Mesenchymal stem cell (in vitro differentiated cells and primary cell): ENCODE results near the gene MAPK13.

Experiments
- DNase-seq: peaks from one replicate; pipeline ENCODE4 v3.0.0-alpha.2; 2013
- H2AFZ ChIP-seq: one replicate; pipeline ENCODE4 v1.6.1; 2013; ENCODE audit warnings: low read depth, mild to moderate bottlenecking, control low read depth, inconsistent platforms, low read length, moderate library complexity
- H2AK5ac ChIP-seq: 2 replicates; pipeline ENCODE4 v1.6.1; 2013; ENCODE audit warnings: low read length, moderate library complexity, mild to moderate bottlenecking, inconsistent platforms; ENCODE audit not compliant: severe bottlenecking
- H2BK120ac ChIP-seq: one replicate; pipeline ENCODE4 v1.6.1; 2013; ENCODE audit warnings: low read depth, mild to moderate bottlenecking, inconsistent platforms, low read length, moderate library complexity
- H2BK12ac ChIP-seq, 2 experiments: one replicate each; pipeline ENCODE4 v1.6.1; 2013; ENCODE audit warnings: inconsistent platforms in 2 of 2, low read length in 2 of 2, mild to moderate bottlenecking in 2 of 2, moderate library complexity in 2 of 2, control low read depth in 1 of 2
- H2BK15ac ChIP-seq: one replicate; pipeline ENCODE4 v1.6.1; 2013; ENCODE audit warnings: mild to moderate bottlenecking, low read depth, inconsistent platforms; ENCODE audit not compliant: poor library complexity, severe bottlenecking
- H2BK5ac ChIP-seq: 2 replicates; pipeline ENCODE4 v1.6.1; 2013; ENCODE audit warnings: low read depth, mild to moderate bottlenecking, low read length, control low read depth, inconsistent platforms; ENCODE audit not compliant: poor library complexity, severe bottlenecking
- H3K14ac ChIP-seq, 2 experiments: one replicate each; pipeline ENCODE4 v1.6.1; 2013; ENCODE audit warnings: inconsistent platforms in 2 of 2, low read length in 2 of 2, control low read depth in 1 of 2, mild to moderate bottlenecking in 1 of 2, moderate library complexity in 1 of 2
- H3K18ac ChIP-seq, 2 experiments: one replicate each; pipeline ENCODE4 v1.6.1; 2013; ENCODE audit warnings: inconsistent platforms in 2 of 2, low read length in 2 of 2, control low read depth in 1 of 2, low read depth in 1 of 2, mild to moderate bottlenecking in 1 of 2
- H3K23ac ChIP-seq, 2 experiments: one replicate each; pipeline ENCODE4 v1.6.1; 2013; ENCODE audit warnings: inconsistent platforms in 2 of 2, low read length in 2 of 2, mild to moderate bottlenecking in 2 of 2, moderate library complexity in 2 of 2, control low read depth in 1 of 2
- H3K27ac ChIP-seq: 2 replicates; pipeline ENCODE4 v1.5.1; 2013; ENCODE audit warnings: mild to moderate bottlenecking, moderate library complexity, low read length, control low read depth, inconsistent platforms; ENCODE audit not compliant: poor library complexity, severe bottlenecking
- H3K27me3 ChIP-seq, 2 experiments: 2 replicates each; pipeline versions ENCODE4 v1.6.1 to v1.7.0; 2013; ENCODE audit warnings: low read length in 2 of 2, mild to moderate bottlenecking in 2 of 2, moderate library complexity in 2 of 2, control low read depth in 1 of 2, inconsistent platforms in 1 of 2; ENCODE audit not compliant: control insufficient read depth in 1 of 2, insufficient read depth in 1 of 2
- H3K36me3 ChIP-seq, 2 experiments: 2 replicates each; pipeline versions ENCODE4 v1.6.1 to v1.7.0; 2013; ENCODE audit warnings: low read length in 2 of 2, control low read depth in 1 of 2, inconsistent platforms in 1 of 2, low read depth in 1 of 2, mild to moderate bottlenecking in 1 of 2; ENCODE audit not compliant: insufficient read depth in 2 of 2, control insufficient read depth in 1 of 2
- H3K4ac ChIP-seq, 2 experiments: one replicate each; pipeline ENCODE4 v1.6.1; 2013; ENCODE audit warnings: inconsistent platforms in 2 of 2, low read length in 2 of 2, mild to moderate bottlenecking in 2 of 2, moderate library complexity in 2 of 2, control low read depth in 1 of 2, low read depth in 1 of 2
- H3K4me1 ChIP-seq: 2 replicates; pipeline ENCODE4 v1.6.1; 2013; ENCODE audit warnings: low read depth, low read length, control low read depth; ENCODE audit not compliant: control insufficient read depth, insufficient read depth
- H3K4me2 ChIP-seq: 2 replicates; pipeline ENCODE4 v1.6.1; 2013; ENCODE audit warnings: low read length, mild to moderate bottlenecking, inconsistent platforms; ENCODE audit not compliant: poor library complexity, severe bottlenecking
- H3K4me3 ChIP-seq, 2 experiments: 2 replicates each; pipeline versions ENCODE4 v1.5.1 to v1.7.0; 2013; ENCODE audit warnings: low read length in 2 of 2, mild to moderate bottlenecking in 2 of 2, control low read depth in 1 of 2, low read depth in 1 of 2; ENCODE audit not compliant: insufficient read depth in 1 of 2
- H3K79me1 ChIP-seq: replicated peaks from 2 replicates; pipeline ENCODE4 v1.6.1; 2013; ENCODE audit warnings: mild to moderate bottlenecking, control low read depth, low read length, inconsistent platforms; ENCODE audit not compliant: poor library complexity, severe bottlenecking
- H3K9ac ChIP-seq: 2 replicates; pipeline ENCODE4 v1.7.0; 2013; ENCODE audit warnings: mild to moderate bottlenecking, low read length, moderate library complexity
- H3K9me3 ChIP-seq: 2 replicates; pipeline ENCODE4 v1.7.0; 2013; ENCODE audit warnings: mild to moderate bottlenecking, low read length; ENCODE audit not compliant: control insufficient read depth
- H4K8ac ChIP-seq: one replicate; pipeline ENCODE4 v1.6.1; 2013; ENCODE audit warnings: inconsistent platforms, mild to moderate bottlenecking, low read length, moderate library complexity
- H4K91ac ChIP-seq: one replicate; pipeline ENCODE4 v1.6.1; 2013; ENCODE audit warnings: mild to moderate bottlenecking, low read length, inconsistent platforms
- WGBS: methylation state at CpG from one replicate; pipeline ENCODE4 v1.1.7; 2013; ENCODE audit warnings: mixed read lengths; 5-methylcytosine and 5-hydroxymethylcytosine counted together

Gene MAPK13

DNA sequence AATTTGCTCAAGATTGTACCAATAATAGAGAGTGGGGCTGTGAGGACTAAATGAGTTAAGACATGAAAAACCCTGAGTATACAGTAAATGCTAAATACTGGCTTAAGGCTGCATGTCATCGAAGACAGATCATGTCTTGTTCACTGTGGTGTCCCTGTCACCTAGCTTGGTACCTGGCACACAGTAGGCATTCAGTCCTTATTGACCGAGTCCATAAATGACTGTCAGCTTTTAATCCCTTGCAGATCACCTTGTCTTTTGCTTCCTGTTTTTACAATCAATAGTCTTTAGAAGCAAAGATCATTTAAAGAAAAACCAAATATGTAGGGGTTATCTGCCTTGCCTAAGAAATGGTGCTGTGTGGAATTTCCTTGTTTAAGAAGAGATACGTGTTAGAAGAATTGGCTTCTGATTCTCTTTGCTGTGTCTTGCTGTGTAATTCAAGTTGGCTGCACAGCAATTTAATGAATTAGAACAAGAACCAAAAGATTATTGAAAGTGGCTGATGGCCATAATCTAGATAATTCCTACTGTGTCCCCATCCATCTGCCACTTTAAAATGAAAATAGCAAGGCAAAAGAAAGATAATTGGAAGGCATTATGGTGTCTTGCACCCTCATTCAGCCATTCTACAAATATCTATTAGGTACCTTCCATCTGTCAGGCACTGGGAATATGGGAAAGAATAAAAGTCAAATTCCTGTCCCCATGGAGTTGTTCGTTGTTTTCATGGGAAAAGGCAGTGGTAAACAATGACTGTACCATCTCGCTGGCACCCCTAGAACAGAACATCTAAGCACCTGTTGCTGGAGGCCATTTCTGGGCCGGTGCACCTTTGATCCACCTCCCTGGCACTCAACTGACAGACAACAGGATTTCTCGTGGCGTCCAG, 12.4 kb upstream of the MAPK13 start:
- H3K79me1 ChIP-seq: no peaks in the 10 kb centered on the region
- H3K4me1 ChIP-seq: peaks cover 11% of the 10 kb centered on the region
- no peak overlapping the region for H3K9ac ChIP-seq
- no peak overlapping the region for H2AK5ac ChIP-seq
- H4K91ac ChIP-seq: no peak overlapping the region
- H2BK5ac ChIP-seq: no peak overlapping the region
- H3K27me3 ChIP-seq: no peaks in the 10 kb centered on the region
- no peak overlapping the region for H4K8ac ChIP-seq
- no peak overlapping the region for H3K27ac ChIP-seq
- 95% methylated on average over 8 of the region's 8 CpGs for WGBS
- H3K4ac ChIP-seq: no peak overlapping the region
- H2BK12ac ChIP-seq: no peak overlapping the region
- no peak overlapping the region for H3K23ac ChIP-seq
- no peak overlapping the region for H2BK15ac ChIP-seq
- peaks cover 4 to 13% of the 10 kb centered on the region in 2 experiments for H3K36me3 ChIP-seq
- H3K18ac ChIP-seq: no peak overlapping the region
- no peak overlapping the region for H2AFZ ChIP-seq
- H2BK120ac ChIP-seq: no peak overlapping the region
- no peak overlapping the region for H3K4me2 ChIP-seq
- no peak overlapping the region for H3K14ac ChIP-seq
- no peaks in the 10 kb centered on the region for H3K9me3 ChIP-seq
- no peak for DNase-seq
- no peak overlapping the region for H3K4me3 ChIP-seq

DNA sequence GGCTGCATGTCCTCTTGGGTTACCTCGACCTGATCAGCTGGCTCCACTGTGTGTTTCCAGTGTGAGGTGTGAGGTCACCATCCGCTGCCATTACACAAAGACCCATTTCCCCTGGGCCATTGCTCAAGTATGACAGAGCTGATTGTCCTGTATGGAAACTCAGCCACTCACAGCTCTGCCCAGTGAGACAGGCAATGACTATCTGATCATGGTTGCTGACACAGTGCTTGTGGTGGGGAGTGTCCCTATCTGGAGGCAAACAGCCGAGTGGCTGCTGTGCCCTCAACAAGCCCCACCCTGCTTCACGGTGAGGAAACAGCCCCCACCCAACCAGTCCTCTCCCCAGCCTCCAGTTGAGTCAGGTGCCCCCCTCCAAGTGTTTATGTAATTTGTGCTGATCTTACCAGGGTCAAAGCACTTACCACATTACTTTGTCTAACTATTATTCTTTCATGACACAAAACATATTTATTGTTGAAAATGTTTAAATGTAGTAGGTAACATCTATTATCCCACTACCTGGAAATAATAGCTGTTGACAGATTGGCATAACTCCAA, 11.7 kb upstream of the MAPK13 start:
- no peak overlapping the region for H3K4me3 ChIP-seq
- no peak overlapping the region for H2BK15ac ChIP-seq
- H4K8ac ChIP-seq: no peak overlapping the region
- no peaks in the 10 kb centered on the region for H3K27me3 ChIP-seq
- 65% methylated on average over 3 of the region's 4 CpGs for WGBS
- H3K4ac ChIP-seq: no peak overlapping the region
- H2BK120ac ChIP-seq: no peak overlapping the region
- H3K4me1 ChIP-seq: peaks cover 9% of the 10 kb centered on the region
- no peak overlapping the region for H3K9ac ChIP-seq
- no peak overlapping the region for H3K27ac ChIP-seq
- H3K18ac ChIP-seq: peak overlapping the region in 1 of 2 experiments; percentile 6
- H3K4me2 ChIP-seq: no peak overlapping the region
- no peak overlapping the region for H2BK5ac ChIP-seq
- no peak overlapping the region for H2BK12ac ChIP-seq
- H3K14ac ChIP-seq: no peak overlapping the region
- no peak overlapping the region for H2AK5ac ChIP-seq
- no peak overlapping the region for H2AFZ ChIP-seq
- H3K9me3 ChIP-seq: no peaks in the 10 kb centered on the region
- H4K91ac ChIP-seq: peak overlapping the region; percentile 2
- peaks cover 4 to 13% of the 10 kb centered on the region in 2 experiments for H3K36me3 ChIP-seq
- DNase-seq: peak; percentile 60
- no peak overlapping the region for H3K23ac ChIP-seq
- no peaks in the 10 kb centered on the region for H3K79me1 ChIP-seq

DNA sequence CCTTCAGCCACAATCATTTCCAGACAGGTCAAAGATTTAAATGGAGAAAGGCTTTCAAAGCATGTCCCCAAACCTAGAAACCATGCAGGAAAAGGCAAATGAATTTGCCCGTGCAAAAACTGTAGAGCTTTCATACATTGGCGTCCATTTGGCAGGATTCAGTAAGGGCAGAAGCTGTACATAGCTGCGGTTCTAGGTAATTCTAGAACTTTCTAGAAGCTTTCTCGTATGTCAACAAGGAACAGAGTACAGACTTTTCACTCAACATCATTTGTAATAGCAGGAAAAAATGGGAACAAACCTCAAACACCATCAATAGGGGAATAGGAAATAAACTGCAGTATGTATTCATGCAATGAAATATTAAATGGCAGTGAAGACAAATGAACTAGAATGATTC, 11.1 kb upstream of the MAPK13 start:
- Histone ChIP-seq H3K14ac (no peak overlapping the region), H3K9me3 (no peaks in the 10 kb centered on the region), H4K8ac (no peak overlapping the region), H3K4me2 (no peak overlapping the region), H3K4me1 (peaks cover 9% of the 10 kb centered on the region), H4K91ac (no peak overlapping the region), H3K27me3 (no peaks in the 10 kb centered on the region), H3K27ac (no peak overlapping the region), H3K36me3 (peaks cover 0 to 13% of the 10 kb centered on the region in 2 experiments), H3K9ac (no peak overlapping the region), H2BK120ac (no peak overlapping the region), H3K4me3 (no peak overlapping the region), H2BK5ac (no peak overlapping the region), H2AFZ (no peak overlapping the region), H2AK5ac (no peak overlapping the region), H3K23ac (no peak overlapping the region), H3K4ac (no peak overlapping the region), H3K18ac (no peak overlapping the region), H3K79me1 (no peaks in the 10 kb centered on the region), H2BK15ac (no peak overlapping the region), H2BK12ac (no peak overlapping the region)
- DNase-seq: no peak
- WGBS: 99% methylated on average over 3 of the region's 4 CpGs

DNA sequence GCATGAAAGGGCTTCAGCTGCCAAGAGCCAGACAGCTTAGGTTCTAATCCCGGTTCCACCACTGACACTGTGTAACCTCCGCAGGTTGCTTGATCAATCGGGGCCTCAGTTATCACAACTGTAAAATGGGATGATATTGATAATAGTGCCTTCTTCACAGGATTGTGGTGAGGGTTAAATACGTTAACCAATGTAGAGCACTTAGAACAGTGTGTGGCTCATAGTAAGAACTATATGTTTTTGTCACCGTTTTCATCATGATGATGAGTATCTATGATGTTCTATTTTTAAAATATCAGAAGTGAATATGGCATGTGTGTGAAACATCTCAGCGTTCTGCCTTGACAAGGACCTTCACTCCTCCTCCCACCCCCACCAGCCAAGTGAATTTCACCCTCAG, 10.3 kb upstream of the MAPK13 start:
- 97% methylated on average over 5 of the region's 6 CpGs for WGBS
- no peak overlapping the region for H4K8ac ChIP-seq

More for the DNA sequence above, 10.3 kb upstream of the MAPK13 start:
- H2BK15ac ChIP-seq: no peak overlapping the region
- H3K14ac ChIP-seq: no peak overlapping the region
- no peak overlapping the region for H2BK5ac ChIP-seq
- H3K4me3 ChIP-seq: no peak overlapping the region
- H3K18ac ChIP-seq: no peak overlapping the region
- H3K4me2 ChIP-seq: no peak overlapping the region
- no peak overlapping the region for H3K4ac ChIP-seq
- no peak overlapping the region for H2AK5ac ChIP-seq
- H3K27me3 ChIP-seq: no peaks in the 10 kb centered on the region
- no peak for DNase-seq
- H4K91ac ChIP-seq: no peak overlapping the region
- H3K9ac ChIP-seq: no peak overlapping the region
- H2BK12ac ChIP-seq: no peak overlapping the region
- peaks cover 0 to 10% of the 10 kb centered on the region in 2 experiments for H3K36me3 ChIP-seq
- H2AFZ ChIP-seq: no peak overlapping the region
- peaks cover 9% of the 10 kb centered on the region for H3K4me1 ChIP-seq
- H3K27ac ChIP-seq: no peak overlapping the region
- H3K9me3 ChIP-seq: no peaks in the 10 kb centered on the region
- H3K79me1 ChIP-seq: no peaks in the 10 kb centered on the region
- H2BK120ac ChIP-seq: no peak overlapping the region
- no peak overlapping the region for H3K23ac ChIP-seq
